ENCODE measurements around the gene CA10.

The CA10 gene

GRCh38 chr17:52145476-52145875 lies 13.0 kb downstream of the CA10 start:
- no peak for DNase-seq

GRCh38 chr17:52143542-52143941 lies 15.0 kb downstream of the CA10 start:
- DNase-seq, result no peak

- no peak for DNase-seq
These were observed 17.9 kb downstream of the CA10 start for GRCh38 chr17:52140601-52141000.

DNA sequence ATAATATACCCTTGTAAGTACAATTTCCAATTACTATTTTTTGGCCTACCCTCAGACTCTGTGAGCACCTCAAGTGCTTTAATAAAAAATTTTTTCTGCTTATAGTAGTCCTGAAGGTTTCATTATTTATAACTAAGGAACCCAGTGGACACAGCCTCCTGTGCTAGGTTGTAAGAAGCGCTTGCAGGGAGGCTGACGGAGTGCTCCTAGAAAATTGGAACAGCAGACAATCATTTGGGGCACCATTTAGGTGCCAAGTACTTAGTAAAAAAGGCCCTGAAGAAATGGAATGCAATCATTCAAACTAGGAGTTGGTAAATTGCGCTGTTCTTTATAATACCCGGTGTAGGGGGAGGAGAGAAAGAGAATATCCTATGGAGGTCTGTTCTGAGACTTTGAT lies 19.8 kb downstream of the CA10 start:
- DNase-seq, result no peak

DNA sequence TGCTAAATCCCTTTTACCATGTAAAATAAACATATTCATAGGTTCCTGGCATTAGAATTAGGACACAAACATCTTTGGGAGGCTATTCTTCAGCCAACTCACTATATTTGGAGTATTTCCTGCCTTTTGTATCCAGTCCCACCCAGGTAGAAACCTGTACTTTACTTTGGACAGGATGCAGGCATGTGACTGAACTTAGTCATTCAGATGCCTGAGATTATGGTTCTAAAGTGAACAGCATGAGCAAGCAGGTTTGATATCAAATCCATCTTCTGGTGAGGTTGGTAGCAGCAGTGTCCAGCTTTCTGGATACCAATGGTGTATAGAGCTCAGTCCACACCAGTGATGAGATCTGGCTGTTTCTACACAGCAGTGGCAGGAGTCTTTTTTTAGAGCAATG lies 20.2 kb downstream of the CA10 start:
- no peak for DNase-seq

- DNase-seq, result no peak
These were observed 22.3 kb downstream of the CA10 start for GRCh38 chr17:52136166-52136565.

DNA sequence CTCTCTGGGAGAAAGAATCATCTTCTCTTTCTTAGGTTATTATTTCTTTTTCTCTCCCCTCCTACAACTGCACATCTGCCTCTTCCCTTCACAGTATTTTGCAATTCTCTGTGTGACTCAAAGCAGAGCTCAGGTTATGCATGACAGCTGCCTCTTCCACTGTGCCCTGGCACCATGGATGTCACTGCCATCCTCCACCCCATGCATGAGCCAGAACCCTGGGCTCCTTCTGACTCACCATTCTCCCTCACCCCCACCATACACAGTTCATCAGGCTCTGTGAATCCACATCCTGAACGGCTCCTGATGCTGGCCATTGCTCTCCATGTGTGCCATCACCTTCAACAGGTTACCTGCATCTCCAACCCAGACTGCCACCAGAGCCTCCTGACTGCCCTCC lies 23.9 kb downstream of the CA10 start:
- DNase-seq, result no peak

DNA sequence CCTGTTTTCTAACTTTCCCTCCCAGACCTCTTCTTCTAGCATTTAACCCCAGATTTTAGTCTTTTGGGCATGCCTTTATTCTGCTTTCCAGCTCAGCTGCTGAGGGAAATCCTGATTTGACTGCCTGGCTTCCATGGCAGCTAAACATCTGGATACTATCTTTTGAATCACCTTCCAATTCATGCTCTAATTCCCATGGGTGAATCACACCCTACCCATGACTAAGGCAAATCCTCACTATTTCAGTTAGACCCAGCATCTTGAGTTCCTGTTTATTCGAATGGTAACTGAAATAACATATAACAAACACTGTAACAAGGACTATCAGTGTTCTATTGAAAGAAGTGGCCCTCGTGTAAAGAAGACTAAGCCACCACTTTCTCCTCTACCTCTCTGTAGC lies 29.8 kb downstream of the CA10 start:
- no peak for DNase-seq

DNA sequence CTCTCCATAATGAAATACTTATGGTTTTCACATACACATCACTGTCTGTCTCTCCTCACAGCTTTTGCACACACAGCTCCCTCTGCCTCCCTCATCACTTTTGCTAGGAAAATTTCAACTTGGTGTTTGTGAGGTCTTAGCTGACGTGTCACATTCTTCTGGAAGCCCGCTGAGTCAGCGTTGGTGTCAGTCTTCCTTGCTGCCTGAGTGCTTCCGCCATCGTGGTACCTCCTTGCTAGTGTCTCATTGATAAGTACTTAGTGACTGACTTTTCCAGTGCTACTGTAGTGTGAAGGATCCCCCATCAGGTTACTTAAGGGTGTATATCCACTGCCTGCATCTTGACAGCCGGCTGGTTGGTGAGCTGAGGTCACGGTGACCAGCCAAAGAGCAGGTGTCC lies 33.5 kb downstream of the CA10 start:
- DNase-seq, result no peak

DNA sequence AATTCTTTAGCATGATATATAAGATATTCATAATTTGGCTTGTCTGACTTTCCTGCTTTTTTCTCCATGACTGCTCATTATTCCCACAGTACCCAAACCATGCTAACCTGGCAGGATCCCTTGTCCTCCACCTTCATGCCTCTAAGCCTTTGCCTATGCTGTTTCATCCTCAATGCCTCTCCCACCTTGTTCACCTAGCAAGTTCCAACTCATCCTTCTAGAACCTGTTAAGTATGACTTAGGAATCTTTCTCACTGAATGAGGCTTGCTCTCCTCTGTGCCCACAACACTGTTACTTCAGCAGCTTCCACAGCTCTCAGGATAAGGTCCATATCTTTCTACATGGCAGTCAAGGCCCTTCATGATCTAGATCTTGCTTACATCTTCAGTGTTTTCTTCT lies 34.0 kb downstream of the CA10 start:
- DNase-seq, result no peak

DNA sequence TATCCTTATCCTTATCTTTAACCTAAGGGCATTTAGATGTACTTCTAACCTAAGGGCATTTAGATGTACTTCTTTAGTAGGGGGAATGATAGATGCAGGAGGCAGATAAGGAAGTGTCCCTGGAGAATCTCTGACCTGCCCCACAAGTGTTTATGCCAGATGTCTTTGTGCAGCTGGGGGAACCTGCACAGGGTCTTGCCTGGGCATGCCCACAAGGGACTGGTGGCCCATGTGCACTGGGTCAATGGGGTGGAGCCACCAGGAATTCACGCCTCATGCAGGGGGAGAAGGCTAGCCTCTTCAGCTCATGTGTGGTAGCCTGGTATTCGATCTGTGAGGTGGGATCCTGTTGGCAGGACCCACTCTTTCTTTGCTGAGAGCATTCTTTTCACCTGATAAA lies 38.0 kb downstream of the CA10 start:
- no peak for DNase-seq

- no peak for DNase-seq
These were observed 47.5 kb downstream of the CA10 start for GRCh38 chr17:52110923-52111581.

DNA sequence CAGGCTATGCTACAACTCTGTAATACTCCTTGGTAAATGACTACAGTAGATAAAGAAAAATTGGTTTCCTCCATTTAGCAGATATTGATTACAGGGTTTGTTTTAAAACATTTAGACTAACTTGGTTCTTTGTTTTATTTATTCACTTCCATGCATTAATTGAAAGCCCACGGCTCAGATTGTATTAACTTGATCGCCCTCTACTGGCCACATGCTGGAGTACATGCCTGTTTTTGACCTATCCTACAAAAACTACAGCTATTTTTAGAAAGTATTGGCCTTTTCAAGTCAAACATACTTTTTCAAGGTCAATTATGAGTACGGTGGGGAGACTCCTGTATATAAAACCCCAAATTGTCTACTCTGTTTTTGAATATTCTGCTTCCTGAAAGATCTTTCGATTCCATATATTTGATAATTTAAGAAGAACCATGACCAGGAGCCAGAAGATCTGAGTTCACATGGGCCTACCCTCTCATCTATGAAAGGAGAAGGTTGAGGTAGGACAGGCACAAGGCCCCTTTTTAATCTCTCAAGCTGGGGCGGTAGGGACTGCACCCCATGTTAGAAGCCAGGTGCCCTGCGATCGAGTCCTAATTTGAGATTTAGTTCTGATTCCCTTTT lies 51.8 kb downstream of the CA10 start:
- no peak for DNase-seq

- DNase-seq, result no peak
These were observed 52.4 kb downstream of the CA10 start for GRCh38 chr17:52106072-52106471.

DNA sequence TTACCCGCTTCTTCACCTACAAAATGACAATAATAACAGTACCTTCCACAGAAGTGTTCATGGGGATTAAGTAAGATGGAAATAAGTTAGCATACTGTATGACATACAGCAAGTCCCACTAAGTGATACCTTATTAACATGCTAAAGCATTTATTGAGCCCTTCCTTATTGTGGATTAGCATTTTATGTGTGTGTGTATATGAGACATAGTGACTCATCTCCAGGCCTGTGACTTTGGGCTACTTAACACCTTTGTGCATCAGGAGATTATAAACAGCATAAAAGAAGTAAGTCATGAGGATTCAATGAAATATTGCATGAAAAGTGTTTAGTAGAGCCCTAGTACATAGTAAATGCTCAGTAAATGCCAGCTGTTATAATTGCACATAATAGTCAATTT lies 52.9 kb downstream of the CA10 start:
- DNase-seq, result no peak

- no peak for DNase-seq
These were observed 62.5 kb downstream of the CA10 start for GRCh38 chr17:52096056-52096455.

- no peak for DNase-seq
These were observed 74.3 kb downstream of the CA10 start for GRCh38 chr17:52084176-52084575.

DNA sequence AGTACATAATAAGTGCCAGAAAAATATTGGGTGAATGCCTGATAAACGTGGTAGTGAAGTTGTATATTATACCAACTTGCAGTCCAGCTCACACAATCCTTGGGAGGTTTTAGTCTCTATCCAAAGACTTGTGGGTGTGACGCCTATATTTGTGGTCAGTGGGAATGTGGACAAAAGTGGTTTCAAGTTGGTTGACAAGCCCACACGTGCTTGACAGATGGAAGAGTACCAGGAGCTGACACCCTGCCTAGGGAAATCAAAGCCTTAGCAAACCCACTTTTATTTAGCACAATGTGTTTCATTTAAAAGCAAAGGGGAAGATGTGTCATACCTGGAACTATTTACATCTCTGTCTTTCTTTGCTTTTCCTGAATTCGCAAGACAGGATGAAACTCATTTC lies 79.0 kb downstream of the CA10 start:
- DNase-seq, result no peak

- no peak for DNase-seq
These were observed 86.8 kb downstream of the CA10 start for GRCh38 chr17:52071712-52072111.

DNA sequence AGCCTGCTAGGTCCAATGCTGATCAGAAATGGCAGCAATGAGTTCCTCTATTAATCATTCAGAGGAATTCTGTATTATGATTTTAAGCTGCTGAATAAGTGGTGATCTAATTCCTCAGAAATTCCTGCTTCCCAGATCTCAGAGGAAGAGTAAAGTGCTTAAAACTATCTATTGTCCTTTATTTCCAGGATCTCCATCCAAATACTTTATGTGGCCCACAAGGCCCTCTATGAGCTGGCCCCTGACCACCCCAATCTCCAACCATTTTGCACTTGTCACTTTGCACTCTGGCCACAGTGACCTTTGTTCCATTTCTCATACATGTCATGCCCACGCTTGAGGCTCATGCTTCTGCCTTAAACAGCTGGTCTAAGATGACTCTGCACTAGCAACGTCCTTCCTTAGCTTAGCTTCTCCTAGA lies 93.7 kb downstream of the CA10 start:
- no peak for DNase-seq

DNA sequence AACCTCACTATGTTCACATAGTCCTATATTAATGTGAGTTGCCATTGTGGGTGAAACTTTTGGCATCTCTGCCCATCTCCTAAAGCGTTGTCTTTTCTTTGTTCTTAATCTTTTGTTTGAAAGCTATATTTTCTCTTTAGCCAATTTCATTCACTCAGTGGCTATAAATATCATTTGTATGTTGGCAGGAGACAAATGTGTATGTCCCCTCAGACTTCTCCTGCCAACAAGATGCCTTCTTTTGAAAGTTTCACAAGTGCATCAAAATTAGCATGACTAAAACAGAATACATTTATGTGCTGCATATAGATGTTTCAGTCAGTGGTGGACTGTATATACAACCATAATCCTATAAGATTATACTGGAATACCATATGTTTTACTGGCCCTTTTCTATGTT lies 109.0 kb downstream of the CA10 start:
- DNase-seq, result no peak

DNA sequence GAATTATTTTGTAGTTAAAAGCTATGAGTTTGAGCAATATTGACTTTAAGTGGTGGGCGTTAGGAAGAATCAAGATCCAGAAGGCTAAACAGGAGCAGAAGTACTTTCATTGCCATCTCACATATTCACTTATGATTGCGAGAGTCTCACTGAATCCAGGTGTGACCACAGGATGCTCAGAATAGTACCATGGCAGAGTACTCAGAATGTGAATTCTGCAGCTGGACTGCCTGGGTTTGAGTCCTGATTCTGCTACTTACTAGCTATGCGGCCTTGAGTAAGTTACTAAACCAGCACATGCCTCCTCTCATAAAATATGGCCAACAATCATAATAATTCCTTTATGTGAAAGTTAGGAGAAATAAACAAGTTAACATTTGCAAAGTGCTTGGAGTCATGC lies 109.5 kb downstream of the CA10 start:
- DNase-seq, result no peak

GRCh38 chr17:52048137-52048898 lies 110.2 kb downstream of the CA10 start:
- DNase-seq, result no peak

- DNase-seq, result no peak
These were observed 111.4 kb downstream of the CA10 start for GRCh38 chr17:52047086-52047485.
